Epithelial cell of esophagus (primary cell): ENCODE data around the gene SH3RF2.
"Not testable (repeated sequence)": the region's sequence is repeated elsewhere in the genome, so short reads cannot be mapped to it uniquely, and the experiment has no call there.

Experiments
- DNase-seq: peaks from one replicate; pipeline ENCODE4 v3.0.0; 2010; ENCODE audit warnings: low read depth
- H3K4me3 ChIP-seq: 2 replicates; pipeline ENCODE4 v1.5.1; 2011; ENCODE audit warnings: mild to moderate bottlenecking, low read length, control low read depth
- TF ChIP-seq, protein P1 (sequence below): IDR thresholded peaks from 2 replicates; pipeline ENCODE4 v1.5.1; 2011; ENCODE audit warnings: low read depth, mild to moderate bottlenecking, low read length, control low read depth, inconsistent platforms; ENCODE audit not compliant: insufficient read depth; ENCODE audit errors: missing control alignments

SH3RF2 gene

GRCh38 chr5:145958436-145958835 lies 22.1 kb downstream of the SH3RF2 start:
- DNase-seq: no peak
- TF ChIP-seq, protein P1, sequence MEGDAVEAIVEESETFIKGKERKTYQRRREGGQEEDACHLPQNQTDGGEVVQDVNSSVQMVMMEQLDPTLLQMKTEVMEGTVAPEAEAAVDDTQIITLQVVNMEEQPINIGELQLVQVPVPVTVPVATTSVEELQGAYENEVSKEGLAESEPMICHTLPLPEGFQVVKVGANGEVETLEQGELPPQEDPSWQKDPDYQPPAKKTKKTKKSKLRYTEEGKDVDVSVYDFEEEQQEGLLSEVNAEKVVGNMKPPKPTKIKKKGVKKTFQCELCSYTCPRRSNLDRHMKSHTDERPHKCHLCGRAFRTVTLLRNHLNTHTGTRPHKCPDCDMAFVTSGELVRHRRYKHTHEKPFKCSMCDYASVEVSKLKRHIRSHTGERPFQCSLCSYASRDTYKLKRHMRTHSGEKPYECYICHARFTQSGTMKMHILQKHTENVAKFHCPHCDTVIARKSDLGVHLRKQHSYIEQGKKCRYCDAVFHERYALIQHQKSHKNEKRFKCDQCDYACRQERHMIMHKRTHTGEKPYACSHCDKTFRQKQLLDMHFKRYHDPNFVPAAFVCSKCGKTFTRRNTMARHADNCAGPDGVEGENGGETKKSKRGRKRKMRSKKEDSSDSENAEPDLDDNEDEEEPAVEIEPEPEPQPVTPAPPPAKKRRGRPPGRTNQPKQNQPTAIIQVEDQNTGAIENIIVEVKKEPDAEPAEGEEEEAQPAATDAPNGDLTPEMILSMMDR: no peak
- H3K4me3 ChIP-seq: no peak overlapping the region

DNA sequence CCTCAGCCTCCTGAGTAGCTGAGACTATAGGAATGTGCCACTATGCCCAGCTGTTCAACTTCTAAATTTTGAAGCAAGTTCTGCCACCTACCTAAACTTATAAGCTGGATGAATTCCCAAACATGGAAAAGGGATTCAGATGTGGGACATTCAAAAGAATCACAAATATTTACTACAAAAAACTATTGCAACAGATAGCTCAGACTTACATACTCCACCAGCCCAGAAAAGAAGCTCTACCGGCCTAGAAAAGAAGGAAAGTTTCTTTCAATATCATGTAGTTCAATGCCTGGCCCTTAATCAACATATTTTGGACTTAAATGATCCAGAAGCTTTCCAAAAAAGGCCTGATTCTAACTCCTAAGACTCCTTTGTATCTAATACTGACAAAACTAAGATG lies 23.8 kb downstream of the SH3RF2 start:
- TF ChIP-seq, protein P1: no peak
- no peak for DNase-seq
- no peak overlapping the region for H3K4me3 ChIP-seq

- DNase-seq: peak; percentile 16
- TF ChIP-seq, protein P1: no peak
- H3K4me3 ChIP-seq: no peak overlapping the region
These were observed 24.6 kb downstream of the SH3RF2 start for GRCh38 chr5:145960848-145961600.

DNA sequence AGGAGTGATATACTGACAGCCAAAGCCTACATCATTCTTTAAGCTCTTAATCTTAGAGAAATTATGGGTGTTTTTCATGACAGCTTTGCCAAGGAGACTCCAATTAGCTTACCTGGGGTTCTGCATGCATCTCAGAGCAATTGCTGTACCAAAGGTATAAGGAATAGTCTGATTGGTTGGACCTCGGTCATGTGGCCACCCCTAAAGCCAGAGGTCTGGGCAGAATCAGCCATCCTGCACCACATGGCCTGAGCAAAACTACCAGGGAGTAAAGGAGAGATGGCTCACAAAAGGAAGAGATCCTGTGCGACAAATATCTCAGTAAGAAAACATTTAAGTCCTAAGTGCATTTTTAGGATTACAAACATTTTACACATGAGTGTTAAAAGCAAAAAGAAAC lies 25.6 kb downstream of the SH3RF2 start:
- DNase-seq: no peak
- H3K4me3 ChIP-seq: no peak overlapping the region
- TF ChIP-seq, protein P1: no peak

DNA sequence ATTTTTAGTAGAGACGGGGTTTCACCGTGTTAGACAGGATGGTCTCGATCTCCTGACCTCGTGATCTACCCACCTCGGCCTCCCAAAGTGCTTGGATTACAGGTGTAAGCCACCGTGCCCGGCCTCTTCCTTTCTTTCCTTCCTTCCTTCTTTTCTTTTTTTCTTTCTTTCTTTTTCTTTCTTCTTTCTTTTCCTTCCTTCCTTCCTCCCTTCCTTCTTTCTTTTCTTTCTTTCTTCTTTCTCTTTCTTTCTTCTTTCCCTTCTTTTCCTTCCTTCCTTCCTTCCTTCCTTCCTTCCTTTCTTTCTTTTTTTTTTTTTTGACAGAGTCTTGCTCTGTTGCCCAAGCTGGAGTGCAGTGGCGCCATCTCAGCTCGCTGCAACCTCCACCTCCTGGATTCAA lies 27.6 kb downstream of the SH3RF2 start:
- not testable (repeated sequence) for DNase-seq, H3K4me3 ChIP-seq

- no peak overlapping the region for H3K4me3 ChIP-seq
- TF ChIP-seq, protein P1: no peak
- DNase-seq: peak; percentile 37
These were observed 29.4 kb downstream of the SH3RF2 start for GRCh38 chr5:145965804-145966203.

GRCh38 chr5:145967296-145967695 lies 30.9 kb downstream of the SH3RF2 start:
- DNase-seq: no peak
- H3K4me3 ChIP-seq: no peak overlapping the region
- TF ChIP-seq, protein P1: no peak
